ENCODE data around the gene RAB15. TPM values are rescaled to one million over a fixed set of nuclear protein-coding genes. Genes with fewer than 3 reads are reported as not detected.

RAB15 gene
- total RNA-seq, 1 experiment from 2014 or later, result 20.6 TPM

GRCh38 chr14:64918216-64918615 lies 53.9 kb downstream of the RAB15 start:
- ChIA-PET CTCF (no interaction called here), POLR2A (ENCODE audit: unreplicated experiment) (no interaction called here)
- 0 out of 2 replicates have a peak, but pooled peaks cover 3% of the 10 kb centered on the region for H4K20me1 ChIP-seq (ENCODE audit: low read length)
- TF ChIP-seq EZH2 (IDR thresholded peaks at IDR 0.05; ENCODE audit: low read length, unreplicated experiment) (no peak), EZH2phosphoT487 (IDR thresholded peaks at IDR 0.05; ENCODE audit: borderline replicate concordance, low read length) (no peak), CTCF (conservative IDR thresholded peaks at IDR 0.05; ENCODE audit: low read depth, low read length) (no peak)
- no peak overlapping the region for H3K27ac ChIP-seq (ENCODE audit: low read length)
- no peaks in the 10 kb centered on the region for H3K27me3 ChIP-seq (ENCODE audit: low read length)
- peaks cover 70% of the 10 kb centered on the region for H3K79me2 ChIP-seq (ENCODE audit: low read length)
- peaks cover 15% of the 10 kb centered on the region for H3K4me1 ChIP-seq (ENCODE audit: insufficient read depth, low read length)
- no peak overlapping the region for H2AFZ ChIP-seq (ENCODE audit: low read length)
- no peak overlapping the region for H3K4me3 ChIP-seq (ENCODE audit: low read length)
- H3F3A ChIP-seq (ENCODE audit: low read length, unreplicated experiment), result no peaks in the 10 kb centered on the region
- H3K9me3 ChIP-seq (ENCODE audit: low read length), result no peaks in the 10 kb centered on the region
- no peaks in the 10 kb centered on the region for H3K9me2 ChIP-seq (replicated peaks; ENCODE audit: low read length)
- intact Hi-C loops (cut with micrococcal nuclease), result no loop called here
- ATAC-seq (no peak), DNase-seq (no peak)
- no peak overlapping the region for H3K4me2 ChIP-seq (ENCODE audit: low read length)
- H3K9ac ChIP-seq (ENCODE audit: low read length), result no peak overlapping the region
- BruUV-seq (replicated peaks), result no TSS peak
- no peaks in the 10 kb centered on the region; the same call in 1 of the 2 replicates for H3K36me3 ChIP-seq (ENCODE audit: low read depth, low read length)

GRCh38 chr14:64915797-64916196 lies 56.3 kb downstream of the RAB15 start:
- H3K9ac ChIP-seq (ENCODE audit: low read length), result no peak overlapping the region
- peaks cover 64% of the 10 kb centered on the region for H3K79me2 ChIP-seq (ENCODE audit: low read length)
- TF ChIP-seq CTCF (conservative IDR thresholded peaks at IDR 0.05; ENCODE audit: low read depth, low read length), result no peak
- no peak for TF ChIP-seq EZH2phosphoT487 (IDR thresholded peaks at IDR 0.05; ENCODE audit: borderline replicate concordance, low read length)
- no peak for TF ChIP-seq EZH2 (IDR thresholded peaks at IDR 0.05; ENCODE audit: low read length, unreplicated experiment)
- no TSS peak for BruUV-seq (replicated peaks)
- ATAC-seq (no peak), DNase-seq (no peak)
- no peak overlapping the region for H3K27ac ChIP-seq (ENCODE audit: low read length)
- H3K4me2 ChIP-seq (ENCODE audit: low read length), result peak overlapping the region; percentile 94
- no peaks in the 10 kb centered on the region for H3K27me3 ChIP-seq (ENCODE audit: low read length)
- H3F3A ChIP-seq (ENCODE audit: low read length, unreplicated experiment), result no peaks in the 10 kb centered on the region
- H4K20me1 ChIP-seq (ENCODE audit: low read length), result 0 out of 2 replicates have a peak, but pooled peaks cover 3% of the 10 kb centered on the region
- no peaks in the 10 kb centered on the region for H3K9me2 ChIP-seq (replicated peaks; ENCODE audit: low read length)
- peaks cover 15% of the 10 kb centered on the region for H3K4me1 ChIP-seq (ENCODE audit: insufficient read depth, low read length)
- ChIA-PET POLR2A (ENCODE audit: unreplicated experiment) (interaction anchor here (0.5 kb wide), 1 partner anchor 198 kb away, joined by 4 read pairs; no protein-coding TSS in a partner anchor), CTCF (no interaction called here)
- no peaks in the 10 kb centered on the region; the same call in 1 of the 2 replicates for H3K36me3 ChIP-seq (ENCODE audit: low read depth, low read length)
- H2AFZ ChIP-seq (ENCODE audit: low read length), result no peak overlapping the region
- H3K9me3 ChIP-seq (ENCODE audit: low read length), result no peaks in the 10 kb centered on the region
- intact Hi-C loops (cut with micrococcal nuclease), result no loop called here
- H3K4me3 ChIP-seq (ENCODE audit: low read length), result peak overlapping the region; percentile 85

- Histone ChIP-seq H3K9me2 (replicated peaks; ENCODE audit: low read length) (no peaks in the 10 kb centered on the region), H2AFZ (ENCODE audit: low read length) (peak overlapping the region; percentile 83), H3K4me2 (ENCODE audit: low read length) (peak overlapping the region; percentile 94), H3F3A (ENCODE audit: low read length, unreplicated experiment) (no peaks in the 10 kb centered on the region), H3K27me3 (ENCODE audit: low read length) (no peaks in the 10 kb centered on the region), H3K9ac (ENCODE audit: low read length) (peak overlapping the region; percentile 95), H3K36me3 (ENCODE audit: low read depth, low read length) (no peaks in the 10 kb centered on the region; the same call in 1 of the 2 replicates), H3K4me3 (ENCODE audit: low read length) (peak overlapping the region; percentile 85), H3K27ac (ENCODE audit: low read length) (no peak overlapping the region), H4K20me1 (ENCODE audit: low read length) (0 out of 2 replicates have a peak, but pooled peaks cover 3% of the 10 kb centered on the region), H3K9me3 (ENCODE audit: low read length) (no peaks in the 10 kb centered on the region), H3K79me2 (ENCODE audit: low read length) (peaks cover 56% of the 10 kb centered on the region), H3K4me1 (ENCODE audit: insufficient read depth, low read length) (peaks cover 15% of the 10 kb centered on the region)
- ATAC-seq, result no peak
- TSS peak; percentile 61 for BruUV-seq (replicated peaks)
- CTCF ChIA-PET, result interaction anchor here (1.2 kb wide), 1 partner anchor 105 kb away, joined by 3 read pairs; no protein-coding TSS in a partner anchor
- no peak for DNase-seq
- intact Hi-C loops (cut with micrococcal nuclease), result no loop called here
- TF ChIP-seq EZH2phosphoT487 (IDR thresholded peaks at IDR 0.05; ENCODE audit: borderline replicate concordance, low read length) (no peak), EZH2 (IDR thresholded peaks at IDR 0.05; ENCODE audit: low read length, unreplicated experiment) (no peak), CTCF (conservative IDR thresholded peaks at IDR 0.05; ENCODE audit: low read depth, low read length) (no peak)
- POLR2A ChIA-PET (ENCODE audit: unreplicated experiment), result interaction anchor here (0.5 to 0.6 kb wide), 3 partner anchors 197 to 336 kb away, joined by 3 to 7 read pairs (median 4); no protein-coding TSS in a partner anchor
Measured at GRCh38 chr14:64915029-64915424, 57.1 kb downstream of the RAB15 start.

Data from PC-3 (cell line).